Chondrocyte (in vitro differentiated cells): ENCODE measurements around the gene TMEM9B. TPM values are rescaled to one million over a fixed set of nuclear protein-coding genes. Genes with fewer than 3 reads are reported as not detected.

ENCODE experiments used
- DNase-seq: peaks from one replicate; pipeline ENCODE4 v3.0.0; 2021; ENCODE audit warnings: mixed read lengths, low spot score
- H3K27ac Mint-ChIP-seq: one replicate; pipeline ENCODE4 v1.8.0; 2021; ENCODE audit warnings: mild to moderate bottlenecking, moderate library complexity, mixed read lengths; ENCODE audit not compliant: unreplicated experiment
- H3K27me3 Mint-ChIP-seq: 2 replicates; pipeline ENCODE4 v1.8.0; 2021; ENCODE audit warnings: low read depth, mixed read lengths
- H3K36me3 Mint-ChIP-seq: 2 replicates; pipeline ENCODE4 v1.8.0; 2021; ENCODE audit warnings: low read depth, mixed read lengths
- H3K4me1 Mint-ChIP-seq: 2 replicates; pipeline ENCODE4 v1.8.0; 2021; ENCODE audit warnings: low read depth, mild to moderate bottlenecking, mixed read lengths
- H3K4me3 Mint-ChIP-seq: one replicate; pipeline ENCODE4 v1.8.0; 2021; ENCODE audit warnings: mild to moderate bottlenecking, moderate library complexity, mixed read lengths; ENCODE audit not compliant: unreplicated experiment
- H3K9me3 Mint-ChIP-seq: 2 replicates; pipeline ENCODE4 v1.8.0; 2021; ENCODE audit warnings: low read depth, mixed read lengths
- CTCF ChIP-seq: fragments of 200-600 bp; sonication (generic); IDR thresholded peaks from 2 replicates; pipeline ENCODE4 v1.5.0; 2021; ENCODE audit warnings: antibody characterized with exemption, mild to moderate bottlenecking, moderate library complexity
- total RNA-seq: library from RNA; stranded (reverse); gene quantifications from 3 replicates; pipeline ENCODE4 v1.2.1, GENCODE V29; 2021

The TMEM9B gene
- total RNA-seq, 1 donor from 2014 or later: 20.7 TPM

- H3K27me3 Mint-ChIP-seq: no peaks in the 10 kb centered on the region
- no peak for DNase-seq
- H3K4me1 Mint-ChIP-seq: peaks cover 28% of the 10 kb centered on the region
- TF ChIP-seq CTCF: peak; percentile 92
- no peaks in the 10 kb centered on the region for H3K9me3 Mint-ChIP-seq
- H3K4me3 Mint-ChIP-seq: no peak overlapping the region
- peaks cover 4% of the 10 kb centered on the region for H3K36me3 Mint-ChIP-seq
- peak overlapping the region; percentile 75 for H3K27ac Mint-ChIP-seq
These were observed 4.6 kb downstream of the TMEM9B start for GRCh38 chr11:8959546-8960166.

- TF ChIP-seq CTCF: no peak
- H3K4me3 Mint-ChIP-seq: no peak overlapping the region
- peaks cover 13% of the 10 kb centered on the region for H3K4me1 Mint-ChIP-seq
- no peaks in the 10 kb centered on the region for H3K9me3 Mint-ChIP-seq
- H3K27ac Mint-ChIP-seq: no peak overlapping the region
- DNase-seq: no peak
- H3K27me3 Mint-ChIP-seq: no peaks in the 10 kb centered on the region
- peaks cover 16% of the 10 kb centered on the region for H3K36me3 Mint-ChIP-seq
These were observed 7.4 kb downstream of the TMEM9B start for GRCh38 chr11:8956860-8957259.

- H3K27ac Mint-ChIP-seq: no peak overlapping the region
- H3K9me3 Mint-ChIP-seq: no peaks in the 10 kb centered on the region
- DNase-seq: no peak
- H3K27me3 Mint-ChIP-seq: no peaks in the 10 kb centered on the region
- TF ChIP-seq CTCF: no peak
- H3K36me3 Mint-ChIP-seq: peaks cover 29% of the 10 kb centered on the region
- no peak overlapping the region for H3K4me3 Mint-ChIP-seq
- no peaks in the 10 kb centered on the region for H3K4me1 Mint-ChIP-seq
These were observed 15.4 kb downstream of the TMEM9B start for GRCh38 chr11:8948886-8949285.

- Mint-ChIP-seq H3K27me3 (no peaks in the 10 kb centered on the region), H3K9me3 (no peaks in the 10 kb centered on the region), H3K4me3 (no peak overlapping the region), H3K36me3 (peaks cover 21% of the 10 kb centered on the region), H3K4me1 (no peaks in the 10 kb centered on the region), H3K27ac (no peak overlapping the region)
- DNase-seq: no peak
- TF ChIP-seq CTCF: no peak
These were observed 16.9 kb downstream of the TMEM9B start for GRCh38 chr11:8947230-8947943.

- Mint-ChIP-seq H3K4me1 (no peaks in the 10 kb centered on the region), H3K27ac (no peak within 1 kb of the TSS), H3K9me3 (no peaks in the 10 kb centered on the region), H3K4me3 (no peak within 1 kb of the TSS), H3K27me3 (no peaks in the 10 kb centered on the region), H3K36me3 (peaks cover 7% of the 10 kb centered on the region)
- TF ChIP-seq CTCF: no peak
- no peak for DNase-seq
These were observed 21.6 kb downstream of the TMEM9B start, which contains the start of gene ASCL3 for GRCh38 chr11:8942518-8943066. ASCL3 (minus strand) TSS chr11:8943016; CDS start chr11:8938161, 4,855 bp downstream.
